Trophoblast cell (in vitro differentiated cells and primary cell): ENCODE results near the gene CDCA5.

Source experiments
- DNase-seq, 2 donors: peaks; one replicate each; pipeline ENCODE4 v3.0.0-alpha.2; 2016
- H2AFZ ChIP-seq: 2 replicates; pipeline ENCODE4 v1.6.1; 2013; ENCODE audit warnings: low read length, moderate library complexity, mild to moderate bottlenecking; ENCODE audit not compliant: insufficient read depth, poor library complexity
- H2AK5ac ChIP-seq: 2 replicates; pipeline ENCODE4 v1.6.1; 2013; ENCODE audit warnings: mild to moderate bottlenecking, low read length
- H2BK120ac ChIP-seq: 2 replicates; pipeline ENCODE4 v1.6.1; 2013; ENCODE audit warnings: low read length, mild to moderate bottlenecking, moderate library complexity; ENCODE audit not compliant: insufficient read depth, poor library complexity
- H2BK12ac ChIP-seq: 2 replicates; pipeline ENCODE4 v1.6.1; 2013; ENCODE audit warnings: mild to moderate bottlenecking, low read length, moderate library complexity
- H2BK5ac ChIP-seq: 2 replicates; pipeline ENCODE4 v1.6.1; 2013; ENCODE audit warnings: low read length, low read depth, moderate library complexity, mild to moderate bottlenecking; ENCODE audit not compliant: poor library complexity
- H3K14ac ChIP-seq: 2 replicates; pipeline ENCODE4 v1.6.1; 2013; ENCODE audit warnings: mild to moderate bottlenecking, low read length
- H3K18ac ChIP-seq: 2 replicates; pipeline ENCODE4 v1.6.1; 2013; ENCODE audit warnings: mild to moderate bottlenecking, low read length
- H3K23ac ChIP-seq: 2 replicates; pipeline ENCODE4 v1.6.1; 2013; ENCODE audit warnings: low read length
- H3K27ac ChIP-seq: 2 replicates; pipeline ENCODE4 v1.5.1; 2013; ENCODE audit warnings: low read depth, mild to moderate bottlenecking, inconsistent platforms, low read length, moderate library complexity
- H3K27me3 ChIP-seq: 2 replicates; pipeline ENCODE4 v1.6.1; 2013; ENCODE audit warnings: inconsistent platforms, mild to moderate bottlenecking, low read length, moderate library complexity; ENCODE audit not compliant: insufficient read depth
- H3K36me3 ChIP-seq, 2 experiments: 1 replicate in 1 of 2; 2 replicates in 1 of 2; pipeline ENCODE4 v1.6.1; 2013; ENCODE audit warnings: low read length in 2 of 2, mild to moderate bottlenecking in 2 of 2, moderate library complexity in 1 of 2; ENCODE audit not compliant: insufficient read depth in 2 of 2, control insufficient read depth in 1 of 2
- H3K4ac ChIP-seq: 2 replicates; pipeline ENCODE4 v1.6.1; 2013; ENCODE audit warnings: low read depth, mild to moderate bottlenecking, low read length, moderate library complexity
- H3K4me1 ChIP-seq, 2 experiments: 1 replicate in 1 of 2; 2 replicates in 1 of 2; pipeline ENCODE4 v1.6.1; 2013; ENCODE audit warnings: low read length in 2 of 2, mild to moderate bottlenecking in 2 of 2, moderate library complexity in 1 of 2; ENCODE audit not compliant: insufficient read depth in 2 of 2, control insufficient read depth in 1 of 2
- H3K4me2 ChIP-seq: 2 replicates; pipeline ENCODE4 v1.6.1; 2013; ENCODE audit warnings: inconsistent platforms, mild to moderate bottlenecking, low read length, moderate library complexity
- H3K4me3 ChIP-seq: 2 replicates; pipeline ENCODE4 v1.5.1; 2013; ENCODE audit warnings: mild to moderate bottlenecking, low read depth, low read length, inconsistent platforms
- H3K79me1 ChIP-seq: one replicate; pipeline ENCODE4 v1.6.1; 2013; ENCODE audit warnings: low read length
- H3K79me2 ChIP-seq: 2 replicates; pipeline ENCODE4 v1.6.1; 2013; ENCODE audit warnings: low read length, mild to moderate bottlenecking; ENCODE audit not compliant: control insufficient read depth, insufficient read depth, poor library complexity
- H3K9ac ChIP-seq: 2 replicates; pipeline ENCODE4 v1.6.1; 2013; ENCODE audit warnings: mild to moderate bottlenecking, low read length
- H3K9me3 ChIP-seq: 2 replicates; pipeline ENCODE4 v1.6.1; 2013; ENCODE audit warnings: low read depth, mild to moderate bottlenecking, control low read depth, inconsistent platforms, low read length; ENCODE audit not compliant: insufficient read depth
- H4K12ac ChIP-seq: 2 replicates; pipeline ENCODE4 v1.6.1; 2013; ENCODE audit warnings: low read depth, mild to moderate bottlenecking, low read length, moderate library complexity
- H4K8ac ChIP-seq: 2 replicates; pipeline ENCODE4 v1.6.1; 2013; ENCODE audit warnings: low read depth, mild to moderate bottlenecking, low read length, moderate library complexity
- H4K91ac ChIP-seq: one replicate; pipeline ENCODE4 v1.6.1; 2013; ENCODE audit warnings: low read depth, mild to moderate bottlenecking, low read length, moderate library complexity
- WGBS: extraction: QIAGEN DNeasy Blood & Tissue Kit; methylation state at CpG from one replicate; pipeline ENCODE4 v1.1.7; 2013; ENCODE audit warnings: missing lambda C conversion rate; ENCODE audit not compliant: insufficient read length, insufficient coverage; ENCODE audit errors: extremely low coverage; 5-methylcytosine and 5-hydroxymethylcytosine counted together

The CDCA5 gene

DNA sequence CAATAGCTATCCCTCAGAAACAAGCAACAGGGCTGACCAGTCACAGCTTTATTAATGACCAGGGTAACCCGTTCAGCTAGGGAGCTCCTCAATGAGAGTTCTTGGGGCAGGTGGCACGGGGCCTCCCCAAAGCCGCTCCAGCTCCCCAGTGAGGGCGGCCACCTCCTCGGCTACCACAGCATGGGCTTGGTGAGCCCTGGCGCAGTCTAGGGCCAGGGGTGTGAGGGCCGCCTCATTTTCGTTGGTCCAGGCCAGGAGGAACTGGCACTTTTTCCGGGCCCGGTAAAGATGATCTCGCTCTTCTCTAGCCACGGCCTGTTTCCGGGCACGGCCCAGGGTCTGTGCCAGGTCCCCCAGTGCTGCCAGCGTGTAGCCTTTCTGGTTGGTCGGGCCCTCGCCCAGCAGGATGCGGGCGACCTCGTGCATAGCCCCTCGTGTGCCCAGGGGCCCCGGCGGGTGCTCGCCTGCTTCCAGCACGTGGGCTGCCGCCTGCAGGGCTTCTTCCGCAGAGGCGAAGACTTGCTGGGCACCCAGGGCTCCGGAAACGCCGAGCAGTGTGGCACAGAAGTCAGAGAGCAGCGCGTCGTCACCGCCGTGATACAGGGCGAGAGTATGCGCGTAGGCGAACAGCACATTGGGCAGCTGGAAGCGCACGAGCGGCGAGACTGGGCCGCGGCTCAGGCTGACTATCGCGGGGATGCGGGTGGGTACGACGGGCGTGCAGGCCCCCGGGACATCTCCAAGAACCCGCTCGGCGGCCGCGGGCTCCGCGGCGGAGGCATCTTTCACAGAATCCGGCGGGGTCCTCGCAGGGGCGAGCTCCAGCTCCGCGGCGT lies 32.7 kb upstream of the CDCA5 start:
- no peaks in the 10 kb centered on the region for H3K9me3 ChIP-seq
- peak overlapping the region; percentile 73 for H2AK5ac ChIP-seq
- peak overlapping the region; percentile 95 for H4K8ac ChIP-seq
- H2BK12ac ChIP-seq, result no peak overlapping the region
- H3K4ac ChIP-seq, result peak overlapping the region; percentile 74
- H3K14ac ChIP-seq, result peak overlapping the region; percentile 78
- no CpG with 5 or more reads among the region's 68 CpGs for WGBS
- H3K4me2 ChIP-seq, result peak overlapping the region; percentile 90
- peaks cover 38 to 47% of the 10 kb centered on the region in 2 experiments for H3K36me3 ChIP-seq
- H4K12ac ChIP-seq, result peak overlapping the region; percentile 94
- peak overlapping the region; percentile 50 for H3K18ac ChIP-seq
- H3K27ac ChIP-seq, result peak overlapping the region; percentile 63
- H2BK5ac ChIP-seq, result peak overlapping the region; percentile 12
- peaks cover 21% of the 10 kb centered on the region for H3K79me1 ChIP-seq
- DNase-seq, result peak; percentile 85 to 86
- no peaks in the 10 kb centered on the region for H3K27me3 ChIP-seq
- no peak overlapping the region for H3K23ac ChIP-seq
- H3K79me2 ChIP-seq, result peaks cover 23% of the 10 kb centered on the region
- peak overlapping the region; percentile 74 for H4K91ac ChIP-seq
- peak overlapping the region; percentile 66 for H2AFZ ChIP-seq
- peaks cover 14 to 19% of the 10 kb centered on the region in 2 experiments for H3K4me1 ChIP-seq
- peak overlapping the region; percentile 40 for H2BK120ac ChIP-seq
- H3K4me3 ChIP-seq, result peak overlapping the region; percentile 86
- H3K9ac ChIP-seq, result peak overlapping the region; percentile 93

DNA sequence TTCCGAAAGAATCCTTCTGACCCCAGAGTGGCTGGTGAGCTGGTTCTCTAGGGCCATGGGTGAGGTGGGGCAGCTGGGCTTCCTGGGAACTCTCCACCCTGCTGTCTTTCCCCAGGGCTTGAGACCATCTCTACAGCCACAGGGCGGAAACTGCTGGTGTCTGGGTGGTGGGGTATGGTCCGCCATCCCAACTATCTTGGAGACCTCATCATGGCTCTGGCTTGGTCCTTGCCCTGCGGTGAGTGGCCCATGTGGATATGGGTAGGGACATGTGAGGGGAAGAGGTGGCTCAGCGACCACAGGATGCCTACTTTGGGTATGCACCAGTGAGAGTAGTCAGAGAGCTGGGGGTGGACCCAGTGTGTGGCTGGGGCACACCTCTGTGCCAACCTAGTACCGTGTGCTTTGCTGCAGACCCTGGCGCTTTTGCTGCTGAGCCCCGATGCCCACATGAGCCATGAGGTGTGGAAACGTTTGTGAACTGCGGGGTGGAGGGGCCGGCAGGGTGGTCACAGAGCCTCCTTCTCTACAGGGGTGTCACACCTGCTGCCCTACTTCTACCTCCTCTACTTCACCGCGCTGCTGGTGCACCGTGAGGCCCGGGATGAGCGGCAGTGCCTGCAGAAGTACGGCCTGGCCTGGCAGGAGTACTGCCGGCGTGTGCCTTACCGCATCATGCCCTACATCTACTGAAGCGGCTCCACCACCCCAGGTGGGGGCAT lies 31.7 kb upstream of the CDCA5 start:
- Histone ChIP-seq H2BK120ac (no peak overlapping the region), H3K36me3 (peaks cover 34 to 45% of the 10 kb centered on the region in 2 experiments), H3K4ac (no peak overlapping the region), H4K8ac (no peak overlapping the region), H3K9ac (no peak overlapping the region), H3K4me2 (no peak overlapping the region), H4K12ac (no peak overlapping the region), H2BK5ac (no peak overlapping the region), H3K27me3 (no peaks in the 10 kb centered on the region), H4K91ac (no peak overlapping the region), H3K14ac (no peak overlapping the region), H3K27ac (no peak overlapping the region), H3K9me3 (no peaks in the 10 kb centered on the region), H3K4me3 (peak overlapping the region; percentile 10), H2AFZ (no peak overlapping the region), H3K79me1 (peaks cover 18% of the 10 kb centered on the region), H3K4me1 (peaks cover 17 to 20% of the 10 kb centered on the region in 2 experiments), H2AK5ac (no peak overlapping the region), H3K79me2 (peaks cover 19% of the 10 kb centered on the region), H2BK12ac (no peak overlapping the region), H3K18ac (no peak overlapping the region), H3K23ac (no peak overlapping the region)
- DNase-seq, result no peak
- whole genome bisulfite sequencing, result no CpG with 5 or more reads among the region's 21 CpGs

- peaks cover 28 to 39% of the 10 kb centered on the region in 2 experiments for H3K36me3 ChIP-seq
- H2BK120ac ChIP-seq, result no peak overlapping the region
- H4K12ac ChIP-seq, result no peak overlapping the region
- H3K9me3 ChIP-seq, result no peaks in the 10 kb centered on the region
- H3K4ac ChIP-seq, result no peak overlapping the region
- no peak overlapping the region for H2BK5ac ChIP-seq
- H2AFZ ChIP-seq, result no peak overlapping the region
- no peak overlapping the region for H3K27ac ChIP-seq
- H3K4me2 ChIP-seq, result no peak overlapping the region
- no peak overlapping the region for H4K8ac ChIP-seq
- H2AK5ac ChIP-seq, result no peak overlapping the region
- no peak for DNase-seq
- no peak overlapping the region for H3K9ac ChIP-seq
- H3K4me3 ChIP-seq, result no peak overlapping the region
- no peak overlapping the region for H3K18ac ChIP-seq
- H2BK12ac ChIP-seq, result no peak overlapping the region
- peaks cover 17 to 20% of the 10 kb centered on the region in 2 experiments for H3K4me1 ChIP-seq
- H3K27me3 ChIP-seq, result no peaks in the 10 kb centered on the region
- H3K23ac ChIP-seq, result no peak overlapping the region
- H3K79me1 ChIP-seq, result peaks cover 18% of the 10 kb centered on the region
- H4K91ac ChIP-seq, result no peak overlapping the region
- peaks cover 19% of the 10 kb centered on the region for H3K79me2 ChIP-seq
- no peak overlapping the region for H3K14ac ChIP-seq
- WGBS, result no CpG with 5 or more reads among the region's 11 CpGs
Observed at GRCh38 chr11:65114538-65115171, 30.8 kb upstream of the CDCA5 start.

DNA sequence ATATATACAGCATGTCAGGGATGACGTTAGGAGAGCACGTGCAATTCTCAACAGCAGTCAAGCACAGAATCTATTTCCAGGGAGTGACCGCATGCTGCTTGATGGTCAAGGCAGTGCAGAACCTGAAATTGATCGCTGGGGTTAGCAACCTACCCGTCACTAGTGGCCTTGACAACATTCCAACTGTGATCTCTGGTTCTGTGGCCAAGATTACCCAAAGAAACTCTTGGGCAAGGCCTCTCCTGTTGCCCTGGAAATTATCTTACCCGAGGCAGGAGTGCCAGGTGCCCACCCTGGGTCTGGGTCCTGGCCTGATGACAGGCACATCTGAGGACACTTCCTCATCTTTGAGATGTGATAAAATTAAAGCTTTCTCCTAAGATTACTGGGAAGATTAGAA lies 30.0 kb upstream of the CDCA5 start:
- no peak overlapping the region for H2BK12ac ChIP-seq
- no peak overlapping the region for H2AFZ ChIP-seq
- H2BK120ac ChIP-seq, result no peak overlapping the region
- no peak overlapping the region for H3K18ac ChIP-seq
- H3K79me1 ChIP-seq, result peaks cover 18% of the 10 kb centered on the region
- H2AK5ac ChIP-seq, result no peak overlapping the region
- H3K36me3 ChIP-seq, result peaks cover 30 to 42% of the 10 kb centered on the region in 2 experiments
- no peak overlapping the region for H4K8ac ChIP-seq
- H3K27ac ChIP-seq, result no peak overlapping the region
- H3K4ac ChIP-seq, result no peak overlapping the region
- H3K14ac ChIP-seq, result no peak overlapping the region
- H3K4me2 ChIP-seq, result no peak overlapping the region
- no peak overlapping the region for H4K12ac ChIP-seq
- peaks cover 19% of the 10 kb centered on the region for H3K79me2 ChIP-seq
- no peaks in the 10 kb centered on the region for H3K9me3 ChIP-seq
- H3K4me3 ChIP-seq, result no peak overlapping the region
- peaks cover 17 to 20% of the 10 kb centered on the region in 2 experiments for H3K4me1 ChIP-seq
- no peak overlapping the region for H2BK5ac ChIP-seq
- no peak overlapping the region for H3K9ac ChIP-seq
- H3K27me3 ChIP-seq, result no peaks in the 10 kb centered on the region
- no peak overlapping the region for H4K91ac ChIP-seq
- no CpG with 5 or more reads among the region's 6 CpGs for WGBS
- DNase-seq, result no peak
- H3K23ac ChIP-seq, result no peak overlapping the region
